GM11168 (cell line): ENCODE measurements around the gene USP40.
"Not testable (repeated sequence)": the region's sequence is repeated elsewhere in the genome, so short reads cannot be mapped to it uniquely, and the experiment has no call there.

Source experiments
- in situ Hi-C: fragments of 300-500 bp; cut with MboI; formaldehyde crosslinking; loops from one replicate; pipeline ENCODE4 v1.12.0; 2022; ENCODE audit warnings: low sequenced_read_pairs; ENCODE audit not compliant: unreplicated experiment

USP40 gene, protein sequence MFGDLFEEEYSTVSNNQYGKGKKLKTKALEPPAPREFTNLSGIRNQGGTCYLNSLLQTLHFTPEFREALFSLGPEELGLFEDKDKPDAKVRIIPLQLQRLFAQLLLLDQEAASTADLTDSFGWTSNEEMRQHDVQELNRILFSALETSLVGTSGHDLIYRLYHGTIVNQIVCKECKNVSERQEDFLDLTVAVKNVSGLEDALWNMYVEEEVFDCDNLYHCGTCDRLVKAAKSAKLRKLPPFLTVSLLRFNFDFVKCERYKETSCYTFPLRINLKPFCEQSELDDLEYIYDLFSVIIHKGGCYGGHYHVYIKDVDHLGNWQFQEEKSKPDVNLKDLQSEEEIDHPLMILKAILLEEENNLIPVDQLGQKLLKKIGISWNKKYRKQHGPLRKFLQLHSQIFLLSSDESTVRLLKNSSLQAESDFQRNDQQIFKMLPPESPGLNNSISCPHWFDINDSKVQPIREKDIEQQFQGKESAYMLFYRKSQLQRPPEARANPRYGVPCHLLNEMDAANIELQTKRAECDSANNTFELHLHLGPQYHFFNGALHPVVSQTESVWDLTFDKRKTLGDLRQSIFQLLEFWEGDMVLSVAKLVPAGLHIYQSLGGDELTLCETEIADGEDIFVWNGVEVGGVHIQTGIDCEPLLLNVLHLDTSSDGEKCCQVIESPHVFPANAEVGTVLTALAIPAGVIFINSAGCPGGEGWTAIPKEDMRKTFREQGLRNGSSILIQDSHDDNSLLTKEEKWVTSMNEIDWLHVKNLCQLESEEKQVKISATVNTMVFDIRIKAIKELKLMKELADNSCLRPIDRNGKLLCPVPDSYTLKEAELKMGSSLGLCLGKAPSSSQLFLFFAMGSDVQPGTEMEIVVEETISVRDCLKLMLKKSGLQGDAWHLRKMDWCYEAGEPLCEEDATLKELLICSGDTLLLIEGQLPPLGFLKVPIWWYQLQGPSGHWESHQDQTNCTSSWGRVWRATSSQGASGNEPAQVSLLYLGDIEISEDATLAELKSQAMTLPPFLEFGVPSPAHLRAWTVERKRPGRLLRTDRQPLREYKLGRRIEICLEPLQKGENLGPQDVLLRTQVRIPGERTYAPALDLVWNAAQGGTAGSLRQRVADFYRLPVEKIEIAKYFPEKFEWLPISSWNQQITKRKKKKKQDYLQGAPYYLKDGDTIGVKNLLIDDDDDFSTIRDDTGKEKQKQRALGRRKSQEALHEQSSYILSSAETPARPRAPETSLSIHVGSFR

DNA sequence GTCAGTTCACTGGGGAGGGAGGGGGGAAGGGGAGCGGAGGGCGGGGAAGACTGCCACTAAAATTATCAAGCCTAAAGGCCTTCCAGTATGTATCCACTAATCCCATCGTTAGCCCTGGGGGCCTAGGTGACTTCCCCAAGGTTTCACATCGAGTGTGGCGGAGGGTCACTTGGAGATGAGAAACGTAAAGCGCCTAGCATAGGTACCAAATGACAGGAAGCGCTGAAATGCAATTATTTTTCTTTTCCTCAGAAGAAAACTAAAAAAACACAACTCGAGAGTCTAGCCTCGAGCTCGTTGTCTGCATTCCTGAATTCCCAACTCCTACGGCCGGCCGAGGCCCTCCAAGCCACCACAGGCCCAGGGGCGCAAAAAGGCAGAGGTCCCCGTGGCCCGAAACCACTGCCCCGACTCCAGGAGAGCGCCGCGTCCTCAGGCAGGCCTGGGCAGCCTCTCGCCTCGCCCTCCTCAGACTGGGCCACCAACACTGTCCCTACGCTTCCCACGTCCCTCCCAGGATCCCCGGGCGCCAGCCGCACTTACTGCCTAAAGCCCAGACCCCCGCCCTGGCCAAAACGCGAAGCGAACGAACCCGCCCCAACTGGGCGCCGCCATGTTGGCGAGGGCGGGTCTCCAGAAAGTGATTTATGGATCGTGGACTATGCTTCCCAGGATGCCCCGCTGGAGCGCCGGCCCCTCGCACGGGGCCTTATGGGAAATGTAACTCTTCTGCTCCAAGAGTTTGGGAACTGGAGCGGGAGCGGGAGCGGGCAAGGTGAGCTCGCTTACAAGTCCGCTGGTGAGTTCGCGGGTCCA lies at the start of gene USP40:
TSS of gene USP40 (minus strand) at position 642 of the 816 bp plus-strand sequence. CDS start 1,228 bp downstream, outside the sequence.
- in situ Hi-C loops: no loop called here

DNA sequence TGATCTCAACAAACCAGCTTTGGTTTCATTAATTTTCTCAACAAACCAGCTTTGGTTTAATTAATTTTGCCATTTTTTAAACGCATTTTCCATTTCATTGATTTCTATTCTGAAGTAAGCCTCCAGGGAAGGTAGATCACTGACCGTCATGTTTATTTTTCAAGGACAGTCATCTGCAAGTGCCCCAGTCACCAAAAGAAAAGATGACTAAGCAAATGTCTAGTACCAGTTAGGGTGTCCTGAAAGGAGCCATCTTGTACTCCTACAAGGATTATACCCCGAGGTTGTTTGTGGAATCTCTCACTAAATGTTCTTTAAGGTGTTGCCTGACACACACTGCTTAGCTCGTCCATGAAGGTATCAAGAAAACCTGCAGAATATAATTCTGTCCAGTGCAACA lies 44.7 kb upstream of the USP40 start:
- in situ Hi-C loops: no loop called here

DNA sequence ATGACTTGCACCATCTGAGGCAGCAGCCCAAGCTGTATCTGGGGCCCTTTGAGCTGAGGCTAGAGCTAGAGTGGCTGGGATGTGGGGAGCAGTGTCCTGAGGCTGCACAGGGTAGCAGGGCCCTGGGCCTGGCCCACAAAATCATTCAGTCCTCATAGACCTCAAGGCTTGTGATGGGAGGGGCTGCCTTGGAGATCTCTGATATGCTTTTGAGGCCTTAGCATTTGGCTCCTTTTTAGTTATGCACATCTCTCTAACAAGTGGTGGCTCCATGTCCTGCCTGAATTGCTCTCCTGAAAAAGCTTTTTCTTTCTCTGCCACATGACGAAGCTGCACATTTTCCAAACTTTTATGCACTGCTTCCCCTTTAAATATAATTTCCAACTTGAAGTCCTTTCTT lies 39.1 kb upstream of the USP40 start:
- in situ Hi-C loops: no loop called here

DNA sequence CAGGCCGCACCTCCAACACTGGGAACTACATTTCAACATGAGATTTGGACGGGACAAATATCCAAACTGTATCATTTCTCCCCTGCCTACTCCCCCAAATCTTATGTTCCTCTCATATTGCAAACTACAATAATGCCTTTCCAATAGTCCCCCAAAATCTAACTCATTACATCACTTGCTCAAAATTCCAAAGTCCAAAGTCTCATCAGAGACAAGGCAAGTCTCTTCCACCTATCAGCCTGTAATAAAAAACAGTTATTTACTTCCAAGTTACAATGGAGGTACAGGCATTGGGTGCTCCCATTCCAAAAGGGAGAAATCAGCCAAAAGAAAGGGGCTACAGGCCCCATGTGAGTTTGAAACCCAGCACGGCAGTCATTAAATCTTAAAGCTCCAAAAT lies 38.2 kb upstream of the USP40 start:
- in situ Hi-C loops: no loop called here

DNA sequence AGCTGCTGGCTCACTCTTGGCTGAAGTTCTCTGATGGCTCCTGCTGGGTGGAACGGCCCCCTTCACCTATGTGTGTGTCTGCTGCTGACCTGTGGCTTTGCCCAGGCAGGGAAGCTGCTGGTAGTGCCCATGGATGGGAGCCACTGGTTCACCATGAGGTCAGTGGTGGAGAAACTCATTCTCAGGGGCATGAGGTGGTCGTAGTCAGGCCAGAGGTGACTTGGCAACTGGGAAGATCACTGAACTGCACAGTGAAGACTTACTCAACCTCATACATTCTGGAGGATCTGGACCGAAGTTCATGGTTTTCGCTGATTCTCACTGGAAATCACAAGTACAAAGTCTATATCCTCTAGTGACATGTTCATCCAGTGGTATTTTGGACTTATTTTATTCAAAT lies 36.9 kb upstream of the USP40 start:
- in situ Hi-C loops: no loop called here

DNA sequence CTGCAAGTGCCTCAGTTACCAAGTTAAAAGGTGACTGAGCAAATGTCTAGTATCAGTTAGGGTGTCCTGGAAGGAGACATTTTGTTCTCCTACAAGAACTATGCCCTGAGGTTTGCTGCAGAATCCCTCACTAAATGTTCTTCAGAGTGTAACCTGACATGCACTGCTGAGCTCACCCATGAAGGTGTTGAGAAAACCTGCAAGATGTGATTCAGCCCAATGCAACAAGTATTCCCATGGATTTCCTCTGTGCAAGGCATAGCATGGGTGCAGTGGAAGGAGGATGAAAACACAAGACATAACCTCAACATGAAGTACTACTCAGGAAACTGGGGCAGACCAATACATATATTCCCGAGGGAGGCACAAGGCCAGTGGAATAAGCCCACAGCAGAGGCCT lies 35.5 kb upstream of the USP40 start:
- in situ Hi-C loops: no loop called here

DNA sequence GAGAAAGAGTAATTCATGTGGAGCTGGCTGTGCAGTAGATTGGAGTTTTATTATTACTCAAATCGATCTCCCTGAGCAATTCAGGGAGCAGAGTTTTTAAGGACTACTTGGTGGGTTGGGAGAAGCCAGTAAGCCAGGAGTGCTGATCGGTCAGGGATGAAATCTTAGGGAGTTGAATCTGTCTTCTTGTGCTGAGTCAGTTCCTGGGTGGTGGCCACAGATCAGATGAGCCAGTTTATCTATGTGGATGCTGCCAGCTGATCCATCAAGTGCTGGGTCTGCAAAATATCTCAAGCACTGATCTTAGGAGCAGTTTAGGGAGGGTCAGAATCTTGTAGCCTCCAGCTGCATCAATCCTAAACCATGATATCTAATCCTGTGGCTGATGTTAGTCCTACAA lies 33.8 kb upstream of the USP40 start:
- in situ Hi-C loops: no loop called here

DNA sequence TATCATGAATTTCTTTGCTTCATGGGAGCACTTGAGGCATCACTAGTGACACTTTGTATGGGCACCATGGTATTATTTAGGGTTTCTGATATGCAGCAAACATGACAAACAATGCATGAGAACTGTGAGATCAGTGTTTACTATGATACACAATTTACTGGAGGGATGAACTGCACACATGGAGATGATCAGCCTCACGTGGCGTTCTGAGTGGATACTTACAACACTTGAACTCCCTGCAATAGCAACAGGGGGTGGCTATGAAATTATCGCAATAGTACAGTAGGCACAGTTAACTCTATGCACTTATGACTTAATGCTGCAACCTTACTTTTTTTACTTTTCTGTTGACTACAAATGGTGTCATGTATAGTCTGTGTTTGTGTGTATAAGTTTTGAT lies 32.4 kb upstream of the USP40 start:
- in situ Hi-C loops: no loop called here

DNA sequence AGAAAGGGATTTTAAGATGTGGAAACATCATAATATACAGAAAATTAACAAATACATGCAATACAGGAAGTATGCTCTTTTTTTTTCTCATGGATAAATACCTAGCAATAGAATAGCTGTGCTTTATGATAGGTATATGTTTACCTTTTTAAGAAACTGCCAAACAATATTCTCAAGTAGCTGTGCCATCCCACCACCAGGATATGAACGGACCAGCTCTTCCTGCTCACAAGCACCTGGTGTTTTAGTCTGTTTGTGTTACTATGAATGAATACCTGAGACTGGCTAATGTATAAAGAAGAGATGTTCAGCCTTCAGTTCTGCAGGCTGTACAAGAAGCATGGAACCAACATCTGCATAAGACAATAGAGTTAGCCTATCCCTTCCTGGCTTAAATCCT lies 30.9 kb upstream of the USP40 start:
- in situ Hi-C loops: no loop called here

DNA sequence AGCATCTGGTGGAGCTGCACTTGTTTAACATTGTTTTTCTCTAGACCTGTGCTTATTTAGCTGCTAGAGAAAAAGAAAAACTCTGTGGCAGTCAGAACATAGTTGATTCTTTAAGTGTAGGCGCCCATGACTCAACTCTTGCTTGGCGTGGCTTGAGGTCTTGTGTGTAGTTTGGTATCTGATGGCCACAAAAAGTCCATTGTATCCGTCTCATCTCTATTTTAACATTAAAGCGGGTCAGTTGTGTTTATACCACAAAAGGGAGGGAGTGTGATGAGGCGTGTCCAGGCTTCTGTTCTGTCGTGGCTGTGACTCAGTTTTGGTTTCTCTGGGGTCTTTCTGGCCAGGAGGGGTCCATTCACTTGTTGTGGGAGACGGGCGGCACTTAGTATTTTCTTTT lies 26.6 kb upstream of the USP40 start:
- in situ Hi-C loops: no loop called here

DNA sequence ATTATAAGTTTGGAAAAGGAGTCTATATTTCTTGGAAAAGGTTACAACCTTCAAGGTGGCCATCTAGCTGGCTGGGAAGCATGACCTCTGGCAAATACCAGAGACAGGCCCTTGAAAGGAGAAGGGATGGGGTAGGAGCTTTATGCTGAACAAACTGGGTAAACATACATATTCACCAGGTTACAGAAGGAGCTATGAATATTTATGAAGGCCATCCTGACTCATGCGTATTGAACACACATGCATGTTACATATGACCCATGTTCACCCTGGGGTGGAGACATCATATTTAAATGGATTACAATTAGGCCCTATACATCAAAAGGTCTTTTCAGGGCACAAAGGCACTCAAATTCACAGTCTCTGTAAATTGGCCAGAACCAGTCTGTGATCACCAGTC lies 26.1 kb upstream of the USP40 start:
- in situ Hi-C loops: not testable (repeated sequence)

DNA sequence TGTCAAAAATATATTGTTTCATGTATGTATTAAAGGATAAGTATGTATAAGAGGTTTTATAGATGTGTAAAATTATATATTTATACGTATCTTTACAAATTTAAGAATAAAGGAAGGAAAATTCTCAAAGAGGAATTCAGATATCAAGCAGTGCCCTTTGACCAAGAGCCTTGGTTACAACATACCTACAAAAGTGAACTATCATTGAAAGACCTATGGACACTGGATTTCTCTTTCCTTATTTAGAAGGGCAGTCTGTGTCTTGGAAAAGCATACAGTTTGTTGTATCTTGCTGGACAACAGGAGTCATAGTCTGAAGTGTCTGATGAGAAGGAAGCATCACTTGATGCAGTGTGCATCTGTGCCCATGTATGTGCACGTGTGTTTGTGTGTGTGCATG lies 21.8 kb upstream of the USP40 start:
- in situ Hi-C loops: no loop called here

DNA sequence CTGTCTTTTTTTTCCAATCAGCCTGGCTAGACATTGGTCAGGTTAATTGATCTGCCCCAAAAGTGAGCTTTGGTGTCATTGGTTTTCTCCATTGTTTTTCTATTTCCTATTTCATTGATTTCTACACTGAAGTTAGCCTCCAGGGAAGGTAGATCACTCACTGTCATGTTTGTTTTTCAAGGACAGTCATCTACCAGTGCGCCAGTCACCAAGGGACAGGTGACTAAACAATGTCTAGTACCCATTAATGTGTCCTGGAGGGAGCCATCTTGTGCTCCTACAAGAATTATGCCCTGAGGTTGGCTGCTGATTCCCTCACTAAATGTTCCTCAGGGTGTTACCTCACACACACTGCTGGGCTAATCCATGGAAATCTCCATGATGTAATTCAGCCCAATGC lies 17.6 kb upstream of the USP40 start:
- in situ Hi-C loops: no loop called here

DNA sequence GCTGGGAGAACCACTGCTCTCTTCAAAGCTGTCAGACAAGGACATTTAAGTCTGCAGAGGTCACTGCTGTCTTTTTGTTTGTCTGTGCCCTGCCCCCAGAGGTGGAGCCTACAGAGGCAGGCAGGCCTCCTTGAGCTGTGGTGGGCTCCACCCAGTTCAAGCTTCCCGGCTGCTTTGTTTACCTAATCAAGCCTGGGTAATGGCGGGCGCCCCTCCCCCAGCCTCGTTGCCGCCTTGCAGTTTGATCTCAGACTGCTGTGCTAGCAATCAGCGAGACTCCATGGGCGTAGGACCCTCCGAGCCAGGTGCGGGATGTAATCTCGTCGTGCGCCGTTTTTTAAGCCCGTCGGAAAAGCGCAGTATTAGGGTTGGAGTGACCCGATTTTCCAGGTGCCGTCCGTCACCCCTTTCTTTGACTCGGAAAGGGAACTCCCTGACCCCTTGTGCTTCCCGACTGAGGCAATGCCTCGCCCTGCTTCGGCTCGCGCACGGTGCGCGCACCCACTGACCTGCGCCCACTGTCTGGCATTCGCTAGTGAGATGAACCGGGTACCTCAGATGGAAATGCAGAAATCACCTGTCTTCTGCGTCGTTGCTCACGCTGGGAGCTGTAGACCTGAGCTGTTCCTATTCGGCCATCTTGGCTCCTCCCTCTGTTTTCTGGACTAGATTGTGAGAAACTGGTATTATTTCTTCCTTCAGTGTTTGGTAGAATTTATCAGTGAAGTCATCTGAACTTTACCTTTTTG lies 16.8 kb upstream of the USP40 start:
- in situ Hi-C loops: not testable (repeated sequence)

DNA sequence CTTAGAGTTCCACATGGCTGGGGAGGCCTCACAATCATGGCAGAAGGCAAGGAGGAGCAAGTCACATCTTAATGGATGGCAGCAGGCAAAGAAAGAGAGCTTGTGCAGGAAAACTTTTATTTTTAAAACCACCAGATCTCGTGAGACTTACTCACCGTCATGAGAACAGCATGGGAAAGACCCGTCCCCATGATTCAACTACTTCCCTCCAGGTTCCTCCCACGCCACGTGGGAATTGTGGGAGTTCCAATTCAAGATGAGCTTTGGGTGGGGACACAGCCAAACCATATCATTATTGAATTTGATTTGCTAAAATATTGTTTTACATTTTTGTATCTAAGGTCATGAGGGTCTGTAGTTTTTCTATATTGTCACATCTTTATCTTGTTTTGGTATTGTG lies 10.8 kb upstream of the USP40 start:
- in situ Hi-C loops: not testable (repeated sequence)

DNA sequence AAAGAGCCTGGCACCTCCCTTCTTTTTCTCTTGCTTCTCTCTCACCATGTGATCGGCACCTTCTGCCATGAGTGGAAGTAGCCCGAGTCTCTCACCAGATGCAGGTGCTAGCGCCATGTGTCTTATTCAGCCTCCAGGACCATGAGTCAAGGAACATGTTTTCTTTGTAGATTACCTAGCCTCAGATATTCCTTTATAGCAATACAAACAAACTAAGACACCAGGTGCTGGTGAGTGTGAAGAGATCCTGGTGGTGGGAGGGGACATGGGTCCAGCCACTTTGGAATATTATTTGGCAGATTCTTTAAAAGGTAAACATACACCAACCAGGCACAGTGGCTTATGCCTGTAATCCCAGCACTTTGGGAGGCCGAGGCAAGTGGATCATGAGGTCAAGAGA lies 5.9 kb upstream of the USP40 start:
- in situ Hi-C loops: no loop called here

DNA sequence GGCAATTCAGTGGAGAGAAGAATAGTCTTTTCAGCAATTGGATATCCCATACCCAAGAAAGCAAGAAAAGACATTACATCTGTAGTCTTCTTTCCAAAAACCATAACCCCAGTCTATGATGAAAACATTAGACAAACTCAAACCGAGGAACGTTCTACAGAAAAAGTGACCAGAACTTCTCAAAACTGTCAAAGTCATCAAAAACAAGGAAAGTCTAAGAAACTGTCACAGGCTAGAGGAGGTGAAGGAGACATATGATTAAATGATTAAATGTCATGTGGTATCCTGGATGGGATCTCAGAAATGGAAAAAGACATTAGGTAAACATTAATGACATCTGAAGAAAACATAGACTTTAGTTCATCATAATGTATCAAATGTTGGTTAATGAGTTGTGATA lies 4.9 kb upstream of the USP40 start:
- in situ Hi-C loops: no loop called here

DNA sequence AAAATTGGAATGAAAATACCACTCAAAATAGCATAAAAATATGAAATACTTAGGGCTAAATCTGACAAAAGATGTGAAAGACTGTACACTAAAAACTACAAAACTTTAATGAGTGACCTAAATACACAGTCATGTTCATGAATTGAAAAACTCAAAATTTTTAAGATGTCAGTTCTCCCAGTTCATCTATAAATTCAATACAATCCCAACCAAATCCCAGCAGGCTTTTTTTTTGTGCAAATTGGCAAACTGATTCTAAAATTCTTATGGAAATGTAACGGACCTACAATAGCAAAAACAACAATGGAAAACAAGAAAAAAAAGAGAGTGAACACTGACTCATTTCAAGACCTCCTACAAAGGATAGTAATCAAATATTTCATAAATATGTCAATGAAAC lies 4.4 kb upstream of the USP40 start:
- in situ Hi-C loops: no loop called here

DNA sequence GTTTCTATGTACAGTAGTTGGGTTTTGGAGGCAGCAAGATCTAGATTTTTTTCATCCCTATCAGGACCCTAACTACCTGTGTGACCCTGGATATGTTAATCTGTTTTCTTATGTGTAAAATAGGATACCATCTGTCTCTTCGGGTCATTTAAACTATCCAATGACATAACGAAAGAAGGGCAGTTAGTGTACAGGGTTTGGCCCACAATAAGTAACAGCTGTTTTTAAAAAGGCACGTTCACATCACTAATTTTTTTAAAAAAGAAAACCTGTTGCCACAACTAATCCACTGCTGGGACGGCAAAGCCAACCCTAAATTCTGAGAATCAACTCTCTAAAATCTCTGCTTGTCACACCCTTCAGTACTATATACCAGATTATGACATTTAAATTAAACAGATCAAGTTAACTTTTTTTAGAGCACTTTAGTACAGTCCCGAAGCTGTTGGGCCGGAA lies 869 bp downstream of the USP40 start:
- in situ Hi-C loops: no loop called here
